ENCODE measurements around the gene EME1. TPM values are rescaled to one million over a fixed set of nuclear protein-coding genes. Genes with fewer than 3 reads are reported as not detected.

The EME1 gene
- total RNA-seq, 4 donors from 2014 or later = 0.27 to 1.3 (median 0.38) TPM

DNA sequence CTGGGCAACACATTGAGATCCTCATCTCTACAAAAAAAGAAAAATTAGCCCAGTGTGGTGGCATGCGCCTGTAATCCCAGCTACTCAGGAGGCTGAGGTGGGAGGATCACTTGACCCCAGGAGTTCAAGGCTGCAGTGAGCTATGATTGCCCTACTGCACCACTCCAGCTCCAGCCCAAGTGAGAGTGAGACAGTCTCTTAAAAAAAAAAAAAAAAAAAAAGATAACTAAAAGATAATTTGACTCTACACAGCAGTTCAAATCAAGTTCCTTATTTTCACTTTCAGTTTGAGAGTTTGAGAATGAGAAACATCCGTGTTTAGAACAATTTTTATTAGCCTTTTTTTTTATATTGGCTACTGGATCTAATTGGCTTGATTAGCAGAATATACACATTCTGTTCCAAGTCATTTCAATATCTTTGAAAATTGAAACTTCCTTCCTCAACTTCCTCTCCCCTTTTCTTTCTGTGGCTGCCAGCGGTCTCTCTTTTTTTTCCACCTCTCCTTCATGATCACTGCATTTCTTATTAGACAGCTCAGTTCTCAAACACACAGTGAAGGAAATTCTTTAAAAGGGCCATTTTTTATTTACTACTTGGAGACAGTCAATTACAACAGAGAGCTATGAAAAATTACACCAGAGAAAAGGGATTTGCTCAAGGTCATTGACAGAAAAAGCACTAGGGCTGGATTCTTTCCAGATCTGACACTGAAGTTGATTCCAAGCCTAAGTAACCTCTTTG is 48.5 kb downstream of the EME1 start:
- intact Hi-C loops (cut with DNase I; ENCODE audit: low total_unique reads) = no loop called here
- no peak for DNase-seq (ENCODE audit: low spot score in 2 of 2)
- TF ChIP-seq POLR2A (IDR thresholded peaks at IDR 0.05) (no peak), CTCF (IDR thresholded peaks at IDR 0.05) (no peak)
- no peak overlapping the region for H3K4me3 ChIP-seq (ENCODE audit: low read depth, poor library complexity, severe bottlenecking)
- WGBS, 2 donors = 26 to 31% methylated on average over 3 of the region's 3 CpGs

GRCh38 chr17:50422738-50423137 is 49.7 kb downstream of the EME1 start:
- 93 to 94% methylated on average over 2 of the region's 2 CpGs for WGBS, 2 donors
- no peak overlapping the region for H3K4me3 ChIP-seq (ENCODE audit: low read depth, poor library complexity, severe bottlenecking)
- DNase-seq (ENCODE audit: low spot score in 2 of 2) = no peak
- TF ChIP-seq CTCF (IDR thresholded peaks at IDR 0.05) = no peak
- no peak for TF ChIP-seq POLR2A (IDR thresholded peaks at IDR 0.05)
- intact Hi-C loops (cut with DNase I; ENCODE audit: low total_unique reads) = no loop called here

DNA sequence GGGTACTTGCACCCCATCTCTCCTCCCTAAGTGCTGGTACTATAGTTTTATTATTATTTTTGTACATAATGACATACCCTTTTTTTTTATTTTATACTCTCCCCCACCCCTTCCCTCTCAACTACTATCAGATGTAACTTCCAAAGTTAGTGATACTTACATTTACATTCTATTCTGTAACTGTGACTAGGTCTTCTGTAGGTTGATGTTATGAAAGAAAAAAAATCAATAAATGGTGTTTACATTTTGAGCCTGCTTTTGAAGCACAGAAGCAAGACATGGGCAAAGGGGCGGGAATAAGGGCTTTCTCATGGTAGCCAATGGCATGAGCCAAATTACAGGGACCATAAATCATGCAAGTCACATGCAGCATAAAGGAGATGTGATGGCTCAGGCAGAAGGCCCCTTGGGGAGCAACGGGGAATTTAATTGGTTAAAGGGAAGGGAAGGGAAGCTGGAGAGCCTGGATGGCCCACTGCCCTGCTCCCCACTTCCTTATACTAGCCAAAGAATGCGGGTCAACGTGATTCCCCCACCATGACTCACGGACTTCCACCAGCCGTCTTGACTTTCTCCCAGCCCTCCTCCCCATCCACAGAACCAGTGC is 50.6 kb downstream of the EME1 start:
- intact Hi-C loops (cut with DNase I; ENCODE audit: low total_unique reads) = no loop called here
- no peak for DNase-seq (ENCODE audit: low spot score in 2 of 2)
- 54 to 57% methylated on average over 6 of the region's 6 CpGs for WGBS, 2 donors
- TF ChIP-seq POLR2A (IDR thresholded peaks at IDR 0.05) = no peak
- TF ChIP-seq CTCF (IDR thresholded peaks at IDR 0.05) = no peak
- H3K4me3 ChIP-seq (ENCODE audit: low read depth, poor library complexity, severe bottlenecking) = no peak overlapping the region

DNA sequence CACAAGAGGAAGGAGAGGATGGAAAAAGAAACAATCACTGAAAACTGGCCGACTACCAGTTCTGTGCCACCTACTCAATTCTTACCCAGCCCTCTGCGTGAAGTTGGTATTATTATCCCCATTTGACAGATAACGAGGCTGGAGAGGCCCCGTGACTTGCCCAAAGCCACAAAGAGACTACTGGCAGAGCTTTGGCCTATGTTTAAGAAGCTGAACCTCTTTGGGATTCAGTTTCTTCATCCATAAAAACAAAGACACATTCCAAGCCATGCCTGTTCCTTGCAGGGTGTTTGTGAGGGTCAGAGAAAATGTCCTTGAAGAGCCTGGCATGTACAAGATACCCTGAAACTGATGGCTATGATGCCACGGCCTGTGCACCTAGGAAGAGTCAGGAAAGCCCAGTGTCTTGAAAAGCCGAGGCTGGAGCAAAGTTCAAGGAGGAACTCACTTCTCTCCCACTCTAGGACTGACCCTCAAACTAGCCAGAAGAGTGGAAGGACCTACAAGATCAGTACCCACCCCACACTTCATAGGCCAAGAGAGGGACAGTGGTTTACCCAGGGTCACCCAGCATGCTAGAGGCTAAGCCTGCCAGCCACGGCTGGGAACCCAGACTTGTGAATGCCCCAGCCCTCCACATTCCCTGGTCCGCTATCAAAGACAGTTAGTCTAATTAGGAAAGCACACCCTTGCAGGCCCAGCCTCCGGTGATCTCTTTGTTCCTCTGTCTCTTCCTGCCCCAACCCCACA is 51.4 kb downstream of the EME1 start:
- TF ChIP-seq CTCF (IDR thresholded peaks at IDR 0.05) (no peak), POLR2A (IDR thresholded peaks at IDR 0.05) (no peak)
- WGBS, 2 donors = 68 to 84% methylated on average over 9 of the region's 9 CpGs
- intact Hi-C loops (cut with DNase I; ENCODE audit: low total_unique reads) = no loop called here
- no peak for DNase-seq (ENCODE audit: low spot score in 2 of 2)
- H3K4me3 ChIP-seq (ENCODE audit: low read depth, poor library complexity, severe bottlenecking) = no peak overlapping the region

- intact Hi-C loops (cut with DNase I; ENCODE audit: low total_unique reads) = no loop called here
- no peak for TF ChIP-seq CTCF (IDR thresholded peaks at IDR 0.05)
- TF ChIP-seq POLR2A (IDR thresholded peaks at IDR 0.05) = no peak
- WGBS, 2 donors = 82 to 86% methylated on average over 8 of the region's 8 CpGs
- H3K4me3 ChIP-seq (ENCODE audit: low read depth, poor library complexity, severe bottlenecking) = no peak overlapping the region
- no peak for DNase-seq (ENCODE audit: low spot score in 2 of 2)
These were observed 52.1 kb downstream of the EME1 start for GRCh38 chr17:50424996-50425681.

All from lower leg skin (tissue), 4 donors.